GM21381 (cell line): ENCODE measurements around the gene ABCA1.

Experiments
- ATAC-seq: cut with Tn5 transposase; IDR thresholded peaks from one replicate; pipeline ENCODE4 v1.9.1; 2021; ENCODE audit warnings: mild to moderate bottlenecking, moderate library complexity; ENCODE audit not compliant: unreplicated experiment

ABCA1 gene

GRCh38 chr9:104849023-104849422 is 78.9 kb downstream of the ABCA1 start:
- ATAC-seq = no peak

GRCh38 chr9:104844710-104845109 is 83.2 kb downstream of the ABCA1 start:
- ATAC-seq = no peak

- no peak for ATAC-seq
Observed at GRCh38 chr9:104843644-104844240, 84.2 kb downstream of the ABCA1 start.

- no peak for ATAC-seq
Observed at GRCh38 chr9:104842698-104843097, 85.3 kb downstream of the ABCA1 start.

GRCh38 chr9:104841601-104842141 is 86.3 kb downstream of the ABCA1 start:
- ATAC-seq = no peak

- ATAC-seq = no peak
Observed at GRCh38 chr9:104838958-104839357, 89.0 kb downstream of the ABCA1 start.

GRCh38 chr9:104836767-104837166 is 91.2 kb downstream of the ABCA1 start:
- no peak for ATAC-seq

- no peak for ATAC-seq
Observed at GRCh38 chr9:104836235-104836634, 91.7 kb downstream of the ABCA1 start.

GRCh38 chr9:104835161-104835560 is 92.8 kb downstream of the ABCA1 start:
- ATAC-seq = no peak

GRCh38 chr9:104833696-104834095 is 94.3 kb downstream of the ABCA1 start:
- no peak for ATAC-seq

- ATAC-seq = no peak
Observed at GRCh38 chr9:104831681-104832080, 96.3 kb downstream of the ABCA1 start.

- no peak for ATAC-seq
Observed at GRCh38 chr9:104826911-104827310, 101.0 kb downstream of the ABCA1 start.

GRCh38 chr9:104826079-104826775 is 101.7 kb downstream of the ABCA1 start:
- no peak for ATAC-seq

GRCh38 chr9:104820336-104820735 is 107.6 kb downstream of the ABCA1 start:
- no peak for ATAC-seq

GRCh38 chr9:104819033-104819432 is 108.9 kb downstream of the ABCA1 start:
- no peak for ATAC-seq

- no peak for ATAC-seq
Observed at GRCh38 chr9:104817437-104817836, 110.5 kb downstream of the ABCA1 start.

- no peak for ATAC-seq
Observed at GRCh38 chr9:104815851-104816565, 111.9 kb downstream of the ABCA1 start.

GRCh38 chr9:104810421-104811339 is 117.3 kb downstream of the ABCA1 start:
- ATAC-seq = no peak

GRCh38 chr9:104808035-104808614 is 119.8 kb downstream of the ABCA1 start:
- no peak for ATAC-seq

- no peak for ATAC-seq
Observed at GRCh38 chr9:104805441-104805840, 122.5 kb downstream of the ABCA1 start.
